Stomach (tissue), 4 donors: ENCODE measurements around the gene PTGFRN.

ENCODE experiments used
- EP300 ChIP-seq: sonication (generic); formaldehyde crosslinking; IDR thresholded peaks from one replicate; pipeline ENCODE4 v1.6.1; 2017; ENCODE audit warnings: antibody characterized with exemption
- POLR2A ChIP-seq, 4 donors: fragments of 450-650 bp; IDR thresholded peaks; one replicate each; pipeline ENCODE4 v1.6.1; 2016; ENCODE audit warnings: antibody characterized with exemption in 4 of 4, control low read depth in 2 of 4, mild to moderate bottlenecking in 1 of 4, moderate library complexity in 1 of 4
- POLR2AphosphoS5 ChIP-seq, 3 donors: sonication (generic); formaldehyde crosslinking; IDR thresholded peaks; one replicate each; pipeline ENCODE4 v1.6.1; 2016; ENCODE audit warnings: antibody characterized with exemption in 3 of 3
- TF ChIP-seq, protein P1 (sequence below), 7 experiments: fragments of 450-650 bp in 4 of 7; fragments of 200-600 bp in 3 of 7; sonication (generic) in 3 of 7; IDR thresholded peaks; one replicate each; pipeline ENCODE4 v1.5.1; 2016 to 2019; ENCODE audit warnings: antibody characterized with exemption in 7 of 7, control low read depth in 2 of 7, mild to moderate bottlenecking in 1 of 7

DNA sequence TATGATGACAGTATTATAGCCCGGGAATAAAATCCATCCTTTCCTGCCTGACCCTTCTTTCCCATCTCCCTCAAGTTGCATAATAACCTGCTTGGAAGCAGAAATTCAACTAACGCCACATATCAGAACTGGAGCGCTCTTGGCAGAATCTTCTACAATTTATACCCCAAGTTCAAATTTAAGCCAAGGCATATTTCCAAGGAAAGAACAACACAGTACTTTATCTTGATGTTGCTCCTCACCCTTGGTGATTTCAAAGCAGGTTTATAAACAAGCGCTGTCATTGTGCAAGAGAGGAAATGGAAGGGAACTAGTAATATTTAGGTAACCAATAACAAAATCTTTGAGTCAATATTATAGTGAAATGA, 38.0 kb upstream of the PTGFRN start:
- TF ChIP-seq, protein P1, sequence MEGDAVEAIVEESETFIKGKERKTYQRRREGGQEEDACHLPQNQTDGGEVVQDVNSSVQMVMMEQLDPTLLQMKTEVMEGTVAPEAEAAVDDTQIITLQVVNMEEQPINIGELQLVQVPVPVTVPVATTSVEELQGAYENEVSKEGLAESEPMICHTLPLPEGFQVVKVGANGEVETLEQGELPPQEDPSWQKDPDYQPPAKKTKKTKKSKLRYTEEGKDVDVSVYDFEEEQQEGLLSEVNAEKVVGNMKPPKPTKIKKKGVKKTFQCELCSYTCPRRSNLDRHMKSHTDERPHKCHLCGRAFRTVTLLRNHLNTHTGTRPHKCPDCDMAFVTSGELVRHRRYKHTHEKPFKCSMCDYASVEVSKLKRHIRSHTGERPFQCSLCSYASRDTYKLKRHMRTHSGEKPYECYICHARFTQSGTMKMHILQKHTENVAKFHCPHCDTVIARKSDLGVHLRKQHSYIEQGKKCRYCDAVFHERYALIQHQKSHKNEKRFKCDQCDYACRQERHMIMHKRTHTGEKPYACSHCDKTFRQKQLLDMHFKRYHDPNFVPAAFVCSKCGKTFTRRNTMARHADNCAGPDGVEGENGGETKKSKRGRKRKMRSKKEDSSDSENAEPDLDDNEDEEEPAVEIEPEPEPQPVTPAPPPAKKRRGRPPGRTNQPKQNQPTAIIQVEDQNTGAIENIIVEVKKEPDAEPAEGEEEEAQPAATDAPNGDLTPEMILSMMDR (IDR thresholded peaks at IDR 0.05) = no peak
- no peak for TF ChIP-seq EP300
- no peak for TF ChIP-seq POLR2A (IDR thresholded peaks at IDR 0.05)
- peak in 1 of 3 donors; percentile 1 for TF ChIP-seq POLR2AphosphoS5 (IDR thresholded peaks at IDR 0.05)
